ENCODE measurements around the gene DPP6.

DNA sequence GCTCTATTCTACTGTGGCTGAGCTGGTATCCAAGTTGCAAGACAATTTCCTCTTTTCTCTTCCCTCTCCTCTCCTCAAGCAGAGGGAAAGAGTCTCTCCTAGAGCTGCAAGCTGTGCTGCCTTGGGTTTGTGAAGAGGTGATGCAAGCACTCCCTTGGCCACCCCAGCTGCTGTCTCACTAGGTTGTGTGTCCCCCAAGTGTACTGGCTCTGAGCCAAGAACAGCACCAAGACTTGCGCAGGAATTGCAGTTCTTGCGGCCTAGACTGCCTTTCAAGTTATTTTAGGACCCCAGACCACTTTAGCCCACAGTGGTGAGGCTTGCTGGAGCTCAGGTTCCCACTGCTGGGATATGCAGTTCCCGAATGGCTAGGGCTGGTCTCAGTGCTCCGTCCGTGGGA is 411.6 kb downstream of the DPP6 start:
- TF ChIP-seq EZH2 (IDR thresholded peaks at IDR 0.05; ENCODE audit: low read length, unreplicated experiment): no peak
- TF ChIP-seq, protein P1, sequence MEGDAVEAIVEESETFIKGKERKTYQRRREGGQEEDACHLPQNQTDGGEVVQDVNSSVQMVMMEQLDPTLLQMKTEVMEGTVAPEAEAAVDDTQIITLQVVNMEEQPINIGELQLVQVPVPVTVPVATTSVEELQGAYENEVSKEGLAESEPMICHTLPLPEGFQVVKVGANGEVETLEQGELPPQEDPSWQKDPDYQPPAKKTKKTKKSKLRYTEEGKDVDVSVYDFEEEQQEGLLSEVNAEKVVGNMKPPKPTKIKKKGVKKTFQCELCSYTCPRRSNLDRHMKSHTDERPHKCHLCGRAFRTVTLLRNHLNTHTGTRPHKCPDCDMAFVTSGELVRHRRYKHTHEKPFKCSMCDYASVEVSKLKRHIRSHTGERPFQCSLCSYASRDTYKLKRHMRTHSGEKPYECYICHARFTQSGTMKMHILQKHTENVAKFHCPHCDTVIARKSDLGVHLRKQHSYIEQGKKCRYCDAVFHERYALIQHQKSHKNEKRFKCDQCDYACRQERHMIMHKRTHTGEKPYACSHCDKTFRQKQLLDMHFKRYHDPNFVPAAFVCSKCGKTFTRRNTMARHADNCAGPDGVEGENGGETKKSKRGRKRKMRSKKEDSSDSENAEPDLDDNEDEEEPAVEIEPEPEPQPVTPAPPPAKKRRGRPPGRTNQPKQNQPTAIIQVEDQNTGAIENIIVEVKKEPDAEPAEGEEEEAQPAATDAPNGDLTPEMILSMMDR (conservative IDR thresholded peaks at IDR 0.05; ENCODE audit: low read depth, low read length): no peak
